ENCODE measurements around the gene GRM8.

DNA sequence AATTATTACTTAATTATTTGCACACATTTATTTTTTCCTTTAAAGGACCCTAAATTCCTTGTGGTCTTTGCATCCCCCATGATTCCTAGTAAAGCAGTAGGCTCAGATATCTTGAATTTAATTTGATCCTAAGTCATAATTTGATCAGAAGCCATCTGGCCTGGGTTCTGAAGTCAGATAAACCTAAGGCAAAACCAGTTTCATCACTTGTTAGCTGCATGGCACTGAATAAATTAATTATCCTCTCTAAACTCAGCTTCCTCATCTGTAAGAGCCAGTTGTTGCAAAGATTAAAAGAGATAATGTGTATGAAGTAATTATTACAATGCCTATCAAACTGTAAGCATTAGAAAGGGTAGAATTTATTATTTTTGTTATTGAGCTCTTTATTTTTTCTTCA is 293.1 kb downstream of the GRM8 start:
- TF ChIP-seq YY1 (tag by site-specific recombination; IDR thresholded peaks at IDR 0.05) (no peak), SP2 (tag by site-specific recombination; IDR thresholded peaks at IDR 0.05) (no peak), ZNF335 (tag by site-specific recombination; conservative IDR thresholded peaks at IDR 0.05) (no peak), ZNF830 (tag by site-specific recombination; IDR thresholded peaks at IDR 0.05; ENCODE audit: low read depth) (no peak), GLI4 (tag by site-specific recombination; IDR thresholded peaks at IDR 0.05) (no peak), ZNF274 (IDR thresholded peaks at IDR 0.05; ENCODE audit: low read length) (no peak), ZNF274 (tag by site-specific recombination; IDR thresholded peaks at IDR 0.05; ENCODE audit: borderline replicate concordance) (no peak)
- TF ChIP-seq, protein P1, sequence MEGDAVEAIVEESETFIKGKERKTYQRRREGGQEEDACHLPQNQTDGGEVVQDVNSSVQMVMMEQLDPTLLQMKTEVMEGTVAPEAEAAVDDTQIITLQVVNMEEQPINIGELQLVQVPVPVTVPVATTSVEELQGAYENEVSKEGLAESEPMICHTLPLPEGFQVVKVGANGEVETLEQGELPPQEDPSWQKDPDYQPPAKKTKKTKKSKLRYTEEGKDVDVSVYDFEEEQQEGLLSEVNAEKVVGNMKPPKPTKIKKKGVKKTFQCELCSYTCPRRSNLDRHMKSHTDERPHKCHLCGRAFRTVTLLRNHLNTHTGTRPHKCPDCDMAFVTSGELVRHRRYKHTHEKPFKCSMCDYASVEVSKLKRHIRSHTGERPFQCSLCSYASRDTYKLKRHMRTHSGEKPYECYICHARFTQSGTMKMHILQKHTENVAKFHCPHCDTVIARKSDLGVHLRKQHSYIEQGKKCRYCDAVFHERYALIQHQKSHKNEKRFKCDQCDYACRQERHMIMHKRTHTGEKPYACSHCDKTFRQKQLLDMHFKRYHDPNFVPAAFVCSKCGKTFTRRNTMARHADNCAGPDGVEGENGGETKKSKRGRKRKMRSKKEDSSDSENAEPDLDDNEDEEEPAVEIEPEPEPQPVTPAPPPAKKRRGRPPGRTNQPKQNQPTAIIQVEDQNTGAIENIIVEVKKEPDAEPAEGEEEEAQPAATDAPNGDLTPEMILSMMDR (tag by site-specific recombination; IDR thresholded peaks at IDR 0.05) = no peak
- TF ChIP-seq, protein P2, sequence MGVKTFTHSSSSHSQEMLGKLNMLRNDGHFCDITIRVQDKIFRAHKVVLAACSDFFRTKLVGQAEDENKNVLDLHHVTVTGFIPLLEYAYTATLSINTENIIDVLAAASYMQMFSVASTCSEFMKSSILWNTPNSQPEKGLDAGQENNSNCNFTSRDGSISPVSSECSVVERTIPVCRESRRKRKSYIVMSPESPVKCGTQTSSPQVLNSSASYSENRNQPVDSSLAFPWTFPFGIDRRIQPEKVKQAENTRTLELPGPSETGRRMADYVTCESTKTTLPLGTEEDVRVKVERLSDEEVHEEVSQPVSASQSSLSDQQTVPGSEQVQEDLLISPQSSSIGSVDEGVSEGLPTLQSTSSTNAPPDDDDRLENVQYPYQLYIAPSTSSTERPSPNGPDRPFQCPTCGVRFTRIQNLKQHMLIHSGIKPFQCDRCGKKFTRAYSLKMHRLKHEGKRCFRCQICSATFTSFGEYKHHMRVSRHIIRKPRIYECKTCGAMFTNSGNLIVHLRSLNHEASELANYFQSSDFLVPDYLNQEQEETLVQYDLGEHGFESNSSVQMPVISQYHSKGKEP (tag by site-specific recombination; IDR thresholded peaks at IDR 0.05) = no peak
